Stimulated activated CD4-positive, alpha-beta T cell treated with anti-CD3 and anti-CD28 coated beads, TNF-alpha, amount 100 ng/mL, for 1 hour (primary cell): Measurements from ENCODE around the gene C1orf122.

Experiments used
- DNase-seq, 3 donors: peaks; one replicate each; pipeline ENCODE4 v3.0.0-alpha.2; 2020; ENCODE audit warnings: low read depth in 3 of 3, low spot score in 1 of 3

The C1orf122 gene

DNA sequence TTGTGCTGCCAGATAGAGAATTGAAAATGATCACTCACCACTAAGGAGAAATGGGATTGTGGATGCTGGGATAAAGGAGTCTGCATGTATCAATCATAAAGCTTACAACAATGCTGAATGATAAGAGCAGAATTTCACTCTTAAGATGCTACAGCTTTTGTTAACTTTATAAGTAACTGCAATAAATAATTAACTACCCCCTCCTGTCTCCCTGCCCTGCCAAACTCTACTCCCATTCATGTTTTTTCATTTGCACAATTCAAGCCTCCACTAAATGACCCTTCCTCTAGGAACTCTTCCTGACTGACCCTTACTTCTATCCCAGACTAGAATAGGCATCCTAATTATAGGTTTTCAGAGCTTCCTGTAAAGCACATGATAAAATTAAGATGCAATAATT lies 36.9 kb downstream of the C1orf122 start:
- no peak for DNase-seq

DNA sequence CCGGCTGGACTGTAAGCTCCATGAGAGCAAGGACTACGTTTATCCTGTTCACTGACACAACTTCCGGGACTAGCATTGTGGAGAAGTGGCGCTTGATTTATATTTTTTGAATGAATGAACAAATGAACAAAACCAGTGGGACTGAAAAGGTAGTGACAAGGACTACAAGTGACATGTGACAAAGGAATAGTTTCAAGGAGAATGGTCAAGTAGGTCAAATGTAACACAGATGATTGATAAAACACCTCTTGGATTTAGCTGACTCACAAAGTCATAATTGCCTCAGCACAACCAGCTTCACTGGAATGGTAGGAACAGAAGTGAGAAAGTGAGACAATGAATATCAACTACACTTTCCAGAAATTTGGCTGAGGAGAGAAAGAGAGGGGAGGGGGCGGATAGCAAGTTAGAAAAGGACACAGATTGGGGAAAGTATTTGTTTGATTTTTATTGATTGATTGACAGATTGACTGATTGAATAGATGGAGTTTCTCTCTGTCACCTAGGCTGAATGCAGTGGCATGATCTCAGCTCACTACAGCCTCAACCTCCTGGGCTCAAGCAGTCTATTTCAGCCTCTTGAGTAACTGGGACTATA lies 37.6 kb downstream of the C1orf122 start:
- DNase-seq: no peak

GRCh38 chr1:37845786-37846185 lies 38.2 kb downstream of the C1orf122 start:
- DNase-seq: no peak

- DNase-seq: no peak
Observed at GRCh38 chr1:37846647-37847339, 39.2 kb downstream of the C1orf122 start.

DNA sequence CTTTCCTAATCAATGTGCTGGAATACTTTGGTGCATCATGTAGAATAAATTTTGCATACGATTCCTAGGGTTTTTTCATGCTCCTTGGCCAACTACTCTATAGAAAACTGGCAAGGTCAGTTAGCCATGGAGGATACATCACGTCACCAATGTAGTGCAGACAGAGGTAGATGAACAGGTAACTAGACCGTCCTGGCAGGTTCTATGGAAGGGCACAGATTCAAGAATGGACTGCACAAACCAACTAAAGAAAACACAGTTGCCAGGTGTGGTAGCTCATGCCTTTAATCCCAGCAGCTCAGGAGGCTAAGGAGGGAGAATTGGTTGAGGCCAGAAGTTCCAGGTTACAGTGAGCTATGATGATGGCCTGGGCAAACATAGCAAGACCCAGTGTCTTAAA lies 41.9 kb downstream of the C1orf122 start:
- no peak for DNase-seq

DNA sequence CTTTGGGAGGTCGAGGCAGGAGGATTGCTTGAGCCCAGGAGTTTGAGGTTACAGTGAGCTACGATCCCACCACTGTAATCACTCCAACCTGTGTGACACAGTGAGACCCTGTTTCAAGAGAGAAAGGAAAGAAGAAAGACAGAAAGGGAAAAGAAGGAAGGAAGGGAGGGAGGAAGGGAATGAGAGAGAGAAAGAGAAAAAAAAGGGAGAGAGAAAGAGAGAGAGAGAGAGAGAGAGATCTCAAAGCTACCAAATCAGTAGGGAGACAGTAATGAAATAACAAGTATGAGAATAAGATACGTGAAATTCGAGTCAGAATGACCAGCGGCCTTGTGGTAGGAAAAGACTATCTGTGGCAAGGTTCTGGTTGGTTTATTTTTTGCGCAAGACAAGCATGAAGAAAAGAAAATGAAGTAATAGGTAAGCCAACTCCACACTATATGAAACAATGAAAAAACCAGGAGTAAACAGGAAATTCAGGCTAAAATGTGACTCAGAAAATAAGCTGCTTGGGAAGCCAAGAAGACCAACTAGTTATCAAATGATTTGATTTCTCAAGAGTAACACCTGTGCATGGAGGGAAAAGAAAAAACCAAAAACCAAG lies 42.9 kb downstream of the C1orf122 start:
- DNase-seq: no peak

GRCh38 chr1:37851262-37851661 lies 43.7 kb downstream of the C1orf122 start:
- DNase-seq: no peak

GRCh38 chr1:37851782-37852210 lies 44.2 kb downstream of the C1orf122 start:
- DNase-seq: no peak

DNA sequence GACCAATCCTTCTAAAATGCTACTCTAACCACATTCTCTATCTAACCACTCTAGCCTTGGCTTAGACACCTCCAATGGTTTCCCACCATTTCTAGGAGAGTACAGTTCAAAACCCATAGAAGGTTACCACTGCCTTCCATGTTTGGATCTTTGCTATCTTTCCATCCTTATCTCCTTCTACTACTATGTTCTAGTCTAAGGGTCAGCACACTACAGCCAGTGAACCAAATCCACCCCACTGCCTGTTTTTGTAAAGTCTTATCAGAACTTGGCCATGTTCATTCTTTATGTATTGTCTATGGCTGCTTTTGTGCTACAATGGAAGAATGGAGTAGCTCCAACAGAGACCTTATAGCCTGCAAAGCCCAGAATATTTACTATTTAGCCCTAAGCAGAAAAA lies 45.6 kb downstream of the C1orf122 start:
- DNase-seq: no peak

DNA sequence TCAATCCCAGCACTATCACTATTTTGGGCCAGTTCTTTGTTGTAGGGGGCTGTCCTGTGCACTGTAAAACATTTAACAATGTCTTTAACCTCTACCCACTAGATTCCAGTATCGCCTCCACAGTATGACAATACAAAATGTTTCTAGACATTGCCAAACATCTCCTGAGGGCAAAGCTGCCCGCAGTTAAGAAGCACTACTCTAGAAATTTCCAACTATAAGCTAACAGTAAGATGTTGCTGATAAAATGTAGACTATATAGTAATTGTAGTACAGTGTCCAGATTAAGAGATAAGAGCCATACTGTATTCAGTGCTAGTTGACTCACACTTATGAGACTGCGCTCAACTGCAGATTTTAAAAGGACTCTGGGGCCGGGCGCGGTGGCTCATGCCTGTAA lies 46.8 kb downstream of the C1orf122 start:
- DNase-seq: no peak
